HFFc6 (cell line): ENCODE data around the gene CHURC1. TPM values are rescaled to one million over a fixed set of nuclear protein-coding genes. Genes with fewer than 3 reads are reported as not detected.

ENCODE experiments used
- DNase-seq: peaks from one replicate; pipeline ENCODE4 v3.0.0-alpha.2; 2018
- H3K27ac Mint-ChIP-seq: 2 replicates; pipeline ENCODE4 v1.8.0; 2020; ENCODE audit warnings: mild to moderate bottlenecking, mixed read lengths
- H3K27me3 Mint-ChIP-seq: 2 replicates; pipeline ENCODE4 v1.8.0; 2021; ENCODE audit warnings: mild to moderate bottlenecking, moderate library complexity, mixed read lengths; ENCODE audit not compliant: insufficient read depth
- H3K36me3 Mint-ChIP-seq: 2 replicates; pipeline ENCODE4 v1.8.0; 2021; ENCODE audit warnings: low read depth, mixed read lengths
- H3K4me1 Mint-ChIP-seq: 2 replicates; pipeline ENCODE4 v1.8.0; 2020; ENCODE audit warnings: low read depth, mixed read lengths
- H3K4me3 Mint-ChIP-seq: 2 replicates; pipeline ENCODE4 v1.8.0; 2020; ENCODE audit warnings: mild to moderate bottlenecking, moderate library complexity, mixed read lengths
- H3K9me3 Mint-ChIP-seq: 2 replicates; pipeline ENCODE4 v1.8.0; 2020; ENCODE audit warnings: mild to moderate bottlenecking, mixed read lengths
- CTCF ChIP-seq: fragments of 200-600 bp; sonication (generic); IDR thresholded peaks from 2 replicates; pipeline ENCODE4 v1.5.0; 2021; ENCODE audit warnings: antibody characterized with exemption, mild to moderate bottlenecking
- total RNA-seq, 6 experiments: library from RNA; stranded (reverse); fragmentation: NEBNext Ultra II Directional; extraction: Animal tissue kit (Norgen Biotek cat#: 25700); gene quantifications; 2 replicates in 1 of 6; 3 replicates in 5 of 6; pipeline ENCODE4 v1.2.3, GENCODE V29; 2021

CHURC1 gene
- total RNA-seq, 6 experiments from 2014 or later = 51.9 to 63.3 (median 59.2) TPM

GRCh38 chr14:64974563-64974962 lies 60.3 kb downstream of the CHURC1 start:
- no peak for DNase-seq
- H3K36me3 Mint-ChIP-seq = no peaks in the 10 kb centered on the region
- H3K4me3 Mint-ChIP-seq = no peak overlapping the region
- H3K9me3 Mint-ChIP-seq = no peaks in the 10 kb centered on the region
- H3K27me3 Mint-ChIP-seq = peaks cover 16% of the 10 kb centered on the region
- no peak for TF ChIP-seq CTCF
- H3K4me1 Mint-ChIP-seq = peaks cover 10% of the 10 kb centered on the region
- no peak overlapping the region for H3K27ac Mint-ChIP-seq

GRCh38 chr14:64979336-64980074 lies 65.2 kb downstream of the CHURC1 start:
- peak; percentile 29 for DNase-seq
- H3K27me3 Mint-ChIP-seq = peaks cover 20% of the 10 kb centered on the region
- no peak overlapping the region for H3K27ac Mint-ChIP-seq
- H3K36me3 Mint-ChIP-seq = no peaks in the 10 kb centered on the region
- H3K4me3 Mint-ChIP-seq = no peak overlapping the region
- H3K9me3 Mint-ChIP-seq = no peaks in the 10 kb centered on the region
- peaks cover 12% of the 10 kb centered on the region for H3K4me1 Mint-ChIP-seq
- TF ChIP-seq CTCF = no peak

- peaks cover 5% of the 10 kb centered on the region for H3K27me3 Mint-ChIP-seq
- TF ChIP-seq CTCF = peak; percentile 88
- H3K36me3 Mint-ChIP-seq = no peaks in the 10 kb centered on the region
- peak overlapping the region; percentile 86 for H3K4me3 Mint-ChIP-seq
- no peaks in the 10 kb centered on the region for H3K9me3 Mint-ChIP-seq
- H3K27ac Mint-ChIP-seq = no peak overlapping the region
- DNase-seq = peak; percentile 45
- peaks cover 22% of the 10 kb centered on the region for H3K4me1 Mint-ChIP-seq
Measured at GRCh38 chr14:64983439-64984310, 69.4 kb downstream of the CHURC1 start.

Other genes with a start within 250 kb of the CHURC1 start
- 10 to 100 TPM in 3 of 6 experiments, 1 to 10 TPM in 3; 6.0 to 11.7 (median 9.2) TPM for gene PLEKHG3, start 210.0 kb upstream of the CHURC1 start, total RNA-seq
- 1 to 10 TPM in 1 of 6 experiments, under 1 TPM in 5; 0.58 to 1.1 (median 0.72) TPM for gene SPTB, start 34.5 kb upstream of the CHURC1 start, total RNA-seq
- not detected for gene GPX2, start 28.3 kb downstream of the CHURC1 start, total RNA-seq
- gene RAB15, start 57.9 kb downstream of the CHURC1 start, total RNA-seq = 1 to 10 TPM; 3.5 to 5.7 (median 5.0) TPM
- 10 to 100 TPM; 14.1 to 22.7 (median 18.0) TPM for gene FNTB, start 72.4 kb downstream of the CHURC1 start, total RNA-seq
- gene MAX, start 188.1 kb downstream of the CHURC1 start, total RNA-seq = 10 to 100 TPM; 79.0 to 95.6 (median 81.9) TPM